ENCODE measurements around the gene NPTX1.

DNA sequence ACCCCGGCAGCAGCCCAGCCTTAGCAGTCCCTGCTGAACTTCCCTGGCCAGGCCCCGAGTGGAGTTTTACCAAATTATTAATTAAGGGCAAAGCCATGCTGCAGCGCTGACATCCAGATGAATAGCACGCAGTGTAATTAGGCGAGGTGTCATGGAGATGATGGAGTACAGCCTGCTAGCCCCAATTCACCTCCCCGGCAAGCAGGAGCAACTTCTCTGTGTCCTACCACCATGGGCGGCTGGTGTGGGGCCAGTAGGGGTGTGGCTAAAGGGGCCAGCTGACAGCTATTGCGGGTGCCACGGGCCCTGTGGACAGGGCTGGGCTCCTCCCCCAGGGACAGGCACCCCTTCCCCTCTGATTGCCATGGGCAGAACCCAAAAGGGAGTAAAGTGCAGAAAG lies 36.9 kb downstream of the NPTX1 start:
- TF ChIP-seq, protein P1, sequence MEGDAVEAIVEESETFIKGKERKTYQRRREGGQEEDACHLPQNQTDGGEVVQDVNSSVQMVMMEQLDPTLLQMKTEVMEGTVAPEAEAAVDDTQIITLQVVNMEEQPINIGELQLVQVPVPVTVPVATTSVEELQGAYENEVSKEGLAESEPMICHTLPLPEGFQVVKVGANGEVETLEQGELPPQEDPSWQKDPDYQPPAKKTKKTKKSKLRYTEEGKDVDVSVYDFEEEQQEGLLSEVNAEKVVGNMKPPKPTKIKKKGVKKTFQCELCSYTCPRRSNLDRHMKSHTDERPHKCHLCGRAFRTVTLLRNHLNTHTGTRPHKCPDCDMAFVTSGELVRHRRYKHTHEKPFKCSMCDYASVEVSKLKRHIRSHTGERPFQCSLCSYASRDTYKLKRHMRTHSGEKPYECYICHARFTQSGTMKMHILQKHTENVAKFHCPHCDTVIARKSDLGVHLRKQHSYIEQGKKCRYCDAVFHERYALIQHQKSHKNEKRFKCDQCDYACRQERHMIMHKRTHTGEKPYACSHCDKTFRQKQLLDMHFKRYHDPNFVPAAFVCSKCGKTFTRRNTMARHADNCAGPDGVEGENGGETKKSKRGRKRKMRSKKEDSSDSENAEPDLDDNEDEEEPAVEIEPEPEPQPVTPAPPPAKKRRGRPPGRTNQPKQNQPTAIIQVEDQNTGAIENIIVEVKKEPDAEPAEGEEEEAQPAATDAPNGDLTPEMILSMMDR (IDR thresholded peaks at IDR 0.05; ENCODE audit: insufficient read depth, low read length, poor library complexity, severe bottlenecking) = no peak
- TF ChIP-seq EZH2phosphoT487 (conservative IDR thresholded peaks at IDR 0.05; ENCODE audit: low read length) = no peak
